K562 (cell line): ENCODE measurements around the gene XAB2. TPM values are rescaled to one million over a fixed set of nuclear protein-coding genes. Genes with fewer than 3 reads are reported as not detected.
A peak's percentile ranks its signal among the peaks of the same experiment; 100 is the strongest.

Source experiments
- ATAC-seq: fragments of 200-7000 bp; cut with Tn5 transposase; 3 replicates; pipeline ENCODE4 v1.9.1; 2020; ENCODE audit warnings: moderate library complexity
- BruUV-seq: library from RNA; stranded (reverse); fragments of 400-500 nt; replicated peaks from 2 replicates; lab custom pipeline; 2021; lab: Mats Ljungman, UMichigan
- CTCF ChIA-PET: fragments of 300-600 bp; formaldehyde crosslinking; extraction: SDS; loops from one replicate; lab custom pipeline; 2021; ENCODE audit warnings: low intra/inter-chr PET ratio; lab: Yijun Ruan, JAX
- POLR2A ChIA-PET: fragments of 300-600, 350-650 bp; sonication (Branson Sonifier 250); formaldehyde crosslinking; extraction: SDS; loops from one replicate; lab custom pipeline; 2021; ENCODE audit warnings: antibody characterized with exemption, inconsistent platforms; lab: Yijun Ruan, JAX
- DNase-seq, 4 experiments: peaks; one replicate each; pipeline versions ENCODE4 v3.0.0 to v3.0.0-alpha.2; 2011 to 2018; ENCODE audit warnings: low spot score in 3 of 4, mixed read lengths in 3 of 4; ENCODE audit errors: extremely low read depth in 1 of 4
- FAIRE-seq: peaks from 2 replicates; lab custom pipeline; 2011; peaks lifted over from hg19 to GRCh38; lab: Jason Lieb, UNC
- H2AFZ ChIP-seq: 2 replicates; pipeline ENCODE4 v1.6.0; 2011; ENCODE audit warnings: low read depth, low read length, control low read depth, inconsistent platforms
- H3K27ac ChIP-seq: fragments of 200-600 bp; 3 replicates; pipeline ENCODE4 v1.8.0; 2011; ENCODE audit warnings: low read depth, mild to moderate bottlenecking, control low read depth, inconsistent platforms, low read length, moderate library complexity, mixed read lengths; ENCODE audit errors: extremely low read depth
- H3K27me3 ChIP-seq, 2 experiments: fragments of 300-600 bp in 1 of 2; 2 replicates in 1 of 2; 3 replicates in 1 of 2; pipeline versions ENCODE4 v1.6.0 to v1.8.0; 2011; ENCODE audit warnings: inconsistent platforms in 2 of 2, low read length in 2 of 2, mild to moderate bottlenecking in 1 of 2, mixed read lengths in 1 of 2, moderate library complexity in 1 of 2; ENCODE audit not compliant: control insufficient read depth in 2 of 2, insufficient read depth in 2 of 2
- H3K36me3 ChIP-seq: fragments of 300-600 bp; 3 replicates; pipeline ENCODE4 v1.8.0; 2011; ENCODE audit warnings: mild to moderate bottlenecking, low read length, inconsistent platforms; ENCODE audit not compliant: control insufficient read depth, insufficient read depth
- H3K4me1 ChIP-seq, 2 experiments: fragments of 200-600 bp in 1 of 2; replicated peaks in 1 of 2; 2 replicates in 1 of 2; 3 replicates in 1 of 2; pipeline versions ENCODE4 v1.5.1 to v1.8.0; 2011; ENCODE audit warnings: inconsistent platforms in 2 of 2, low read length in 2 of 2, mild to moderate bottlenecking in 1 of 2, mixed read lengths in 1 of 2, moderate library complexity in 1 of 2; ENCODE audit not compliant: control insufficient read depth in 2 of 2, insufficient read depth in 2 of 2
- H3K4me2 ChIP-seq: 2 replicates; pipeline ENCODE4 v1.6.1; 2011; ENCODE audit warnings: low read length, control low read depth, inconsistent platforms, mixed read lengths; ENCODE audit not compliant: insufficient read depth
- H3K4me3 ChIP-seq: fragments of 200-600 bp; sonication (generic), shearing (Covaris generic); 2 replicates; pipeline ENCODE4 v1.5.1; 2016; ENCODE audit warnings: control low read depth, inconsistent platforms
- H3K79me2 ChIP-seq: fragments of 200-600 bp; 3 replicates; pipeline ENCODE4 v1.8.0; 2011; ENCODE audit warnings: low read length, inconsistent platforms; ENCODE audit not compliant: control insufficient read depth, insufficient read depth
- H3K9ac ChIP-seq, 2 experiments: 2 replicates each; pipeline versions ENCODE4 v1.6.0 to v1.6.1; 2011; ENCODE audit warnings: low read depth in 2 of 2, low read length in 2 of 2, control low read depth in 1 of 2, inconsistent platforms in 1 of 2, mild to moderate bottlenecking in 1 of 2, mixed read lengths in 1 of 2; ENCODE audit not compliant: insufficient read depth in 1 of 2
- H3K9me1 ChIP-seq: one replicate; pipeline ENCODE4 v1.6.0; 2011; ENCODE audit warnings: inconsistent platforms, mild to moderate bottlenecking, low read length, moderate library complexity; ENCODE audit not compliant: control insufficient read depth, insufficient read depth
- H3K9me3 ChIP-seq: replicated peaks from 2 replicates; pipeline ENCODE4 v1.5.1; 2011; ENCODE audit warnings: low read depth, low read length, inconsistent platforms; ENCODE audit not compliant: control insufficient read depth, insufficient read depth
- H4K20me1 ChIP-seq: replicated peaks from 2 replicates; pipeline ENCODE4 v1.6.1; 2011; ENCODE audit warnings: low read length, inconsistent platforms, mixed read lengths; ENCODE audit not compliant: control insufficient read depth, insufficient read depth
- CTCF ChIP-seq, 3 experiments: IDR thresholded peaks in 2 of 3; conservative IDR thresholded peaks in 1 of 3; 2 replicates each; pipeline ENCODE4 v1.5.1; 2011 to 2012; ENCODE audit warnings: low read length in 3 of 3, mild to moderate bottlenecking in 3 of 3, control low read depth in 2 of 3, improper control_type of control experiment in 1 of 3, inconsistent platforms in 1 of 3, low read depth in 1 of 3, mixed read lengths in 1 of 3, moderate library complexity in 1 of 3; ENCODE audit not compliant: insufficient read depth in 2 of 3
- NR2C2 ChIP-seq, 2 experiments: fragments of 200-800 bp in 1 of 2; sonication (Bioruptor generic) in 1 of 2; sonication (generic) in 1 of 2; formaldehyde crosslinking in 1 of 2; IDR thresholded peaks; 2 replicates each; pipeline versions ENCODE4 v1.6.1 to v1.8.0; 2016 to 2022; ENCODE audit warnings: mild to moderate bottlenecking in 1 of 2, missing compliant biosample characterization in 1 of 2, missing genetic modification characterization in 1 of 2, missing genetic modification reagents in 1 of 2
- POLR2G ChIP-seq: fragments of 200-400 bp; formaldehyde crosslinking; IDR thresholded peaks from 2 replicates; pipeline ENCODE4 v1.6.1; 2017; ENCODE audit warnings: low read depth, mild to moderate bottlenecking, antibody characterized with exemption, low read length, moderate library complexity
- RBFOX2 ChIP-seq: fragments of 200-400 bp; formaldehyde crosslinking; IDR thresholded peaks from 2 replicates; pipeline ENCODE4 v1.6.1; 2017; ENCODE audit warnings: low read depth, mild to moderate bottlenecking, low read length, moderate library complexity
- SRSF7 ChIP-seq: fragments of 200-400 bp; formaldehyde crosslinking; optimal IDR thresholded peaks from 2 replicates; pipeline ENCODE3; 2017; ENCODE audit warnings: mild to moderate bottlenecking, low read depth, low read length
- ZNF445 ChIP-seq: fragments of 250-450 bp; sonication (Bioruptor Pico); IDR thresholded peaks from 2 replicates; pipeline ENCODE4 v1.4.0; 2020; ENCODE audit warnings: low read depth, mild to moderate bottlenecking, moderate library complexity
- WGBS: fragments of 100-300 bp; shearing (Covaris generic); methylation state at CpG from one replicate; pipeline ENCODE4 v1.1.6; 2016; ENCODE audit warnings: low coverage, mixed read lengths; ENCODE audit not compliant: insufficient coverage; ENCODE audit errors: missing lambda C conversion rate; 5-methylcytosine and 5-hydroxymethylcytosine counted together
- in situ Hi-C: fragments of 300-500 bp; cut with MboI; formaldehyde crosslinking; loops from 4 replicates; pipeline ENCODE4 v1.15.0; 2018; ENCODE audit warnings: inconsistent platforms, mixed read lengths
- intact Hi-C: fragments of 100-400 bp; cut with micrococcal nuclease; formaldehyde crosslinking; loops from 2 replicates; pipeline ENCODE4 v1.14.2; 2022
- polyA plus RNA-seq, 8 experiments: library from polyadenylated mRNA; depleted of rRNA in 4 of 8; stranded (reverse) in 5 of 8; unstranded in 3 of 8; fragments of >200 nt; fragmentation: Nextera tagmentation in 2 of 8; fragmentation: Illumina TruSeq in 1 of 8; extraction: Ambion mirVana in 2 of 8; extraction: Trizol in 1 of 8; gene quantifications; 2 replicates each; pipeline versions ENCODE4 v1.2.1 to v1.2.3, GENCODE V29; 2011 to 2014; ENCODE audit warnings: inconsistent platforms in 1 of 8, missing spikeins in 1 of 8
- total RNA-seq, 7 experiments: library from RNA; depleted of rRNA in 6 of 7; stranded (reverse); fragments of >200 nt in 6 of 7; fragmentation: Illumina TruSeq in 2 of 7; extraction: Trizol in 2 of 7; gene quantifications; 2 replicates each; pipeline versions ENCODE4 v1.2.1 to v1.2.3, GENCODE V29; 2011 to 2021; ENCODE audit warnings: low replicate concordance in 1 of 7
- TF ChIP-seq, protein P1 (sequence below): sonication (generic); formaldehyde crosslinking; IDR thresholded peaks from 2 replicates; pipeline ENCODE4 v1.8.1; 2023; ENCODE audit warnings: mild to moderate bottlenecking, missing genetic modification reagents

XAB2 gene
- total and polyA plus RNA-seq, 9 of the 15 experiments (the other 6 are each of a cell fraction or from before 2014, with no cell fraction given) = 0.21 to 58.3 (median 20.0) TPM

- DNase-seq (no peak), FAIRE-seq (no peak), ATAC-seq (no peak)
- peaks cover 21% of the 10 kb centered on the region for H4K20me1 ChIP-seq
- no peak overlapping the region for H3K4me2 ChIP-seq
- in situ Hi-C loops (no loop called here), intact Hi-C loops (no loop called here)
- peaks cover 67% of the 10 kb centered on the region; the same call in 2 of the 3 replicates for H3K36me3 ChIP-seq
- POLR2A ChIA-PET = interaction anchor here (0.5 to 1.1 kb wide), 4 partner anchors 12 to 115 kb away, joined by 3 to 4 read pairs (median 3); partner anchors contain the start of genes PET100 and XAB2
- H3K9ac ChIP-seq = no peak overlapping the region
- no peak overlapping the region for H2AFZ ChIP-seq
- no peak overlapping the region for H3K27ac ChIP-seq
- no peaks in the 10 kb centered on the region; a peak in 1 of 5 replicates for H3K27me3 ChIP-seq
- 87% methylated on average over 24 of the region's 43 CpGs for WGBS
- H3K4me1 ChIP-seq = peaks cover 4 to 76% of the 10 kb centered on the region in 2 experiments; a peak in 4 of 5 replicates
- no TSS peak for BruUV-seq
- CTCF ChIA-PET = no interaction called here
- H3K4me3 ChIP-seq = no peak overlapping the region
- peaks cover 6% of the 10 kb centered on the region; the same call in 1 of the 2 replicates for H3K9me3 ChIP-seq
- peaks cover 39% of the 10 kb centered on the region for H3K79me2 ChIP-seq
- TF ChIP-seq ZNF445 (no peak), RBFOX2 (peak; percentile 53), NR2C2 (CRISPR knock-in tag; IDR thresholded peaks at IDR 0.05) (0 out of 2 replicates have a peak, but pooled peaks have one; percentile 26), NR2C2 (tag; IDR thresholded peaks at IDR 0.05) (no peak), CTCF (IDR thresholded peaks at IDR 0.05 in 2 of 3, conservative IDR thresholded peaks at IDR 0.05 in 1 of 3; ENCODE audit: insufficient read depth in 2 of 3, low read depth in 1 of 3, low read length in 3 of 3) (0 out of 6 replicates have a peak, but pooled peaks of 2 of the 3 experiments have one; percentile 10 to 35), POLR2G (peak; percentile 61), SRSF7 (no peak)
- TF ChIP-seq, protein P1, sequence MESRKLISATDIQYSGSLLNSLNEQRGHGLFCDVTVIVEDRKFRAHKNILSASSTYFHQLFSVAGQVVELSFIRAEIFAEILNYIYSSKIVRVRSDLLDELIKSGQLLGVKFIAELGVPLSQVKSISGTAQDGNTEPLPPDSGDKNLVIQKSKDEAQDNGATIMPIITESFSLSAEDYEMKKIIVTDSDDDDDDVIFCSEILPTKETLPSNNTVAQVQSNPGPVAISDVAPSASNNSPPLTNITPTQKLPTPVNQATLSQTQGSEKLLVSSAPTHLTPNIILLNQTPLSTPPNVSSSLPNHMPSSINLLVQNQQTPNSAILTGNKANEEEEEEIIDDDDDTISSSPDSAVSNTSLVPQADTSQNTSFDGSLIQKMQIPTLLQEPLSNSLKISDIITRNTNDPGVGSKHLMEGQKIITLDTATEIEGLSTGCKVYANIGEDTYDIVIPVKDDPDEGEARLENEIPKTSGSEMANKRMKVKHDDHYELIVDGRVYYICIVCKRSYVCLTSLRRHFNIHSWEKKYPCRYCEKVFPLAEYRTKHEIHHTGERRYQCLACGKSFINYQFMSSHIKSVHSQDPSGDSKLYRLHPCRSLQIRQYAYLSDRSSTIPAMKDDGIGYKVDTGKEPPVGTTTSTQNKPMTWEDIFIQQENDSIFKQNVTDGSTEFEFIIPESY = peak; percentile 49
- TF ChIP-seq, all 486 proteins: peak for 5
- H3K9me1 ChIP-seq = no peaks in the 10 kb centered on the region
These were observed 12.2 kb upstream of the XAB2 start for GRCh38 chr19:7641290-7642276.
